Caco-2 (cell line): ENCODE data around the gene LYST. TPM values are rescaled to one million over a fixed set of nuclear protein-coding genes. Genes with fewer than 3 reads are reported as not detected.
"Not testable (repeated sequence)": the region's sequence is repeated elsewhere in the genome, so short reads cannot be mapped to it uniquely, and the experiment has no call there.

ENCODE experiments used
- BruUV-seq: library from RNA; stranded (reverse); fragments of 400-500 nt; replicated peaks from 2 replicates; lab custom pipeline; 2021; lab: Mats Ljungman, UMichigan
- CTCF ChIA-PET: fragments of 300-600 bp; sonication (Branson Sonifier 250); formaldehyde crosslinking; loops from one replicate; lab custom pipeline; 2022; ENCODE audit warnings: antibody characterized with exemption; lab: Charles Lee
- POLR2A ChIA-PET: fragments of 300-600 bp; sonication (Branson Sonifier 250); formaldehyde crosslinking; loops from one replicate; lab custom pipeline; 2022; ENCODE audit warnings: antibody characterized with exemption; lab: Charles Lee
- DNase-seq, 2 experiments: peaks; one replicate each; pipeline versions ENCODE4 v3.0.0 to v3.0.0-alpha.2; 2020 to 2022
- H3K27me3 ChIP-seq: replicated peaks from 2 replicates; pipeline ENCODE4 v1.6.0; 2011; ENCODE audit warnings: low read length; ENCODE audit not compliant: control insufficient read depth, insufficient read depth
- H3K36me3 ChIP-seq: 2 replicates; pipeline ENCODE4 v1.5.1; 2011; ENCODE audit warnings: low read length; ENCODE audit not compliant: control insufficient read depth, insufficient read depth
- H3K4me1 ChIP-seq: fragments of 250-450 bp; sonication (Bioruptor Pico); 2 replicates; pipeline ENCODE4 v1.5.1; 2020; ENCODE audit warnings: mild to moderate bottlenecking
- H3K4me3 ChIP-seq: 2 replicates; pipeline ENCODE4 v1.5.1; 2011; ENCODE audit warnings: low read depth, mild to moderate bottlenecking, control low read depth, low read length
- H3K9me3 ChIP-seq: fragments of 250-450 bp; sonication (Bioruptor Pico); 2 replicates; pipeline ENCODE4 v1.5.1; 2020; ENCODE audit warnings: mild to moderate bottlenecking, moderate library complexity
- H3K27ac Mint-ChIP-seq: one replicate; pipeline ENCODE4 v1.8.0; 2022; ENCODE audit warnings: mixed read lengths; ENCODE audit not compliant: unreplicated experiment
- H3K27me3 Mint-ChIP-seq: one replicate; pipeline ENCODE4 v1.8.0; 2022; ENCODE audit warnings: mixed read lengths; ENCODE audit not compliant: insufficient read depth, unreplicated experiment
- H3K36me3 Mint-ChIP-seq: one replicate; pipeline ENCODE4 v1.8.0; 2022; ENCODE audit warnings: mild to moderate bottlenecking, mixed read lengths; ENCODE audit not compliant: insufficient read depth, unreplicated experiment
- H3K4me1 Mint-ChIP-seq: one replicate; pipeline ENCODE4 v1.8.0; 2022; ENCODE audit warnings: low read depth, mixed read lengths; ENCODE audit not compliant: unreplicated experiment
- H3K4me3 Mint-ChIP-seq: one replicate; pipeline ENCODE4 v1.8.0; 2022; ENCODE audit warnings: mild to moderate bottlenecking, moderate library complexity, mixed read lengths; ENCODE audit not compliant: unreplicated experiment
- H3K9me3 Mint-ChIP-seq: one replicate; pipeline ENCODE4 v1.8.0; 2022; ENCODE audit warnings: mixed read lengths; ENCODE audit not compliant: unreplicated experiment
- intact Hi-C: fragments of 100-400 bp; cut with micrococcal nuclease; formaldehyde crosslinking; loops from one replicate; pipeline ENCODE4 v1.10.0; 2022; ENCODE audit not compliant: unreplicated experiment
- total RNA-seq: library from RNA; stranded (reverse); gene quantifications from 2 replicates; pipeline ENCODE4 v1.2.3, GENCODE V29; 2022
- TF ChIP-seq, protein P1 (sequence below), 2 experiments: fragments of 200-600 bp in 1 of 2; IDR thresholded peaks; 1 replicate in 1 of 2; 2 replicates in 1 of 2; pipeline versions ENCODE4 v1.5.1 to v1.8.0; 2011 to 2022; ENCODE audit warnings: antibody characterized with exemption in 1 of 2, control low read depth in 1 of 2, inconsistent platforms in 1 of 2, low read depth in 1 of 2, low read length in 1 of 2, mild to moderate bottlenecking in 1 of 2, moderate library complexity in 1 of 2; ENCODE audit not compliant: insufficient read depth in 1 of 2, severe bottlenecking in 1 of 2, unreplicated experiment in 1 of 2

The LYST gene
- total RNA-seq, 1 experiment from 2014 or later, result 5.6 TPM

DNA sequence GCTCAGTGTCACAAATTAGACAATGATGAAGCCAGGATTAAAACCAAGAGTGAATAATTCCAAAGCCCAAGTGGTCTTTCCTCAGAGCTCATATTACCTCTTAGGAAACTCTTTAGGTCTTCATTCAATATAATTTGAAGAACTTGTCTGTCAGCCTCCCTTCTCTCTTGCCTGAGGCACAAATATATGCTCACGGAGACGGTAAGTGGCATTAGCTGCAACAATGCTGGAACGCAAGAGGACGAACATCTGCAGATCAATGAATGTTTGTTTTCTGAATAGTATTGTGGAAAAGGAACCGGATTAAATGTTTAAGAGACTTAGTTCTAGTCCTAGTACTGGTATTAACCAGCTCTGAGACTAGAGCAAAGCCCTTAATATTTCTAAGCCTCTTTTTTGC lies 39.7 kb upstream of the LYST start:
- intact Hi-C loops, result no loop called here
- BruUV-seq, result no TSS peak
- H3K36me3 ChIP-seq, result no peaks in the 10 kb centered on the region
- H3K9me3 ChIP-seq, result no peaks in the 10 kb centered on the region
- no peaks in the 10 kb centered on the region for H3K9me3 Mint-ChIP-seq
- H3K36me3 Mint-ChIP-seq, result no peaks in the 10 kb centered on the region
- POLR2A ChIA-PET, result no interaction called here
- H3K4me1 Mint-ChIP-seq, result peaks cover 9% of the 10 kb centered on the region
- H3K4me3 Mint-ChIP-seq, result no peak overlapping the region
- no peak overlapping the region for H3K27ac Mint-ChIP-seq
- no peak overlapping the region for H3K4me3 ChIP-seq
- DNase-seq, result no peak
- CTCF ChIA-PET, result interaction anchor here (0.7 kb wide), 1 partner anchor 29 kb away, joined by 3 read pairs; no protein-coding TSS in a partner anchor
- no peaks in the 10 kb centered on the region for H3K27me3 Mint-ChIP-seq
- H3K27me3 ChIP-seq, result no peaks in the 10 kb centered on the region
- H3K4me1 ChIP-seq, result peaks cover 11% of the 10 kb centered on the region
- TF ChIP-seq, protein P1, sequence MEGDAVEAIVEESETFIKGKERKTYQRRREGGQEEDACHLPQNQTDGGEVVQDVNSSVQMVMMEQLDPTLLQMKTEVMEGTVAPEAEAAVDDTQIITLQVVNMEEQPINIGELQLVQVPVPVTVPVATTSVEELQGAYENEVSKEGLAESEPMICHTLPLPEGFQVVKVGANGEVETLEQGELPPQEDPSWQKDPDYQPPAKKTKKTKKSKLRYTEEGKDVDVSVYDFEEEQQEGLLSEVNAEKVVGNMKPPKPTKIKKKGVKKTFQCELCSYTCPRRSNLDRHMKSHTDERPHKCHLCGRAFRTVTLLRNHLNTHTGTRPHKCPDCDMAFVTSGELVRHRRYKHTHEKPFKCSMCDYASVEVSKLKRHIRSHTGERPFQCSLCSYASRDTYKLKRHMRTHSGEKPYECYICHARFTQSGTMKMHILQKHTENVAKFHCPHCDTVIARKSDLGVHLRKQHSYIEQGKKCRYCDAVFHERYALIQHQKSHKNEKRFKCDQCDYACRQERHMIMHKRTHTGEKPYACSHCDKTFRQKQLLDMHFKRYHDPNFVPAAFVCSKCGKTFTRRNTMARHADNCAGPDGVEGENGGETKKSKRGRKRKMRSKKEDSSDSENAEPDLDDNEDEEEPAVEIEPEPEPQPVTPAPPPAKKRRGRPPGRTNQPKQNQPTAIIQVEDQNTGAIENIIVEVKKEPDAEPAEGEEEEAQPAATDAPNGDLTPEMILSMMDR (IDR thresholded peaks at IDR 0.05; ENCODE audit: insufficient read depth in 1 of 2, low read depth in 1 of 2, low read length in 1 of 2, severe bottlenecking in 1 of 2, unreplicated experiment in 1 of 2), result no peak

DNA sequence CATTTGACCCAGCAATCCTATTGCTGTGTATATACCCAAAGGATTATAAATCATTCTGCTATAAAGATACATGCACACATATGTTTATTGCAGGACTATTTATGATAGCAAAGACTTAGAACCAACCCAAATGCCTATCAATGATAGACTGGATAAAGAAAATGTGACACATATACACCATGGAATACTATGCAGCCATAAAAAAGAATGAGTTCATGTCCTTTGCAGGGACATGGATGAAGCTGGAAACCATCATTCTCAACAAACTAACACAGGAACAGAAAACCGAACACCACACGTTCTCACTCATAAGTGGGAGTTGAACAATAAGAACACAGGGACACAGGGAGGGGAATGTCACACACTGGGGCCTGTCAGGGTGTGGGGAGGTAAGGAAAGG lies 37.1 kb upstream of the LYST start:
- BruUV-seq, DNase-seq, H3K9me3 Mint-ChIP-seq, H3K4me1 Mint-ChIP-seq, H3K36me3 ChIP-seq, H3K4me3 Mint-ChIP-seq, CTCF ChIA-PET, H3K27me3 ChIP-seq, H3K36me3 Mint-ChIP-seq, intact Hi-C loops, H3K9me3 ChIP-seq, H3K4me3 ChIP-seq, H3K27ac Mint-ChIP-seq, H3K27me3 Mint-ChIP-seq, POLR2A ChIA-PET, H3K4me1 ChIP-seq: not testable (repeated sequence)

DNA sequence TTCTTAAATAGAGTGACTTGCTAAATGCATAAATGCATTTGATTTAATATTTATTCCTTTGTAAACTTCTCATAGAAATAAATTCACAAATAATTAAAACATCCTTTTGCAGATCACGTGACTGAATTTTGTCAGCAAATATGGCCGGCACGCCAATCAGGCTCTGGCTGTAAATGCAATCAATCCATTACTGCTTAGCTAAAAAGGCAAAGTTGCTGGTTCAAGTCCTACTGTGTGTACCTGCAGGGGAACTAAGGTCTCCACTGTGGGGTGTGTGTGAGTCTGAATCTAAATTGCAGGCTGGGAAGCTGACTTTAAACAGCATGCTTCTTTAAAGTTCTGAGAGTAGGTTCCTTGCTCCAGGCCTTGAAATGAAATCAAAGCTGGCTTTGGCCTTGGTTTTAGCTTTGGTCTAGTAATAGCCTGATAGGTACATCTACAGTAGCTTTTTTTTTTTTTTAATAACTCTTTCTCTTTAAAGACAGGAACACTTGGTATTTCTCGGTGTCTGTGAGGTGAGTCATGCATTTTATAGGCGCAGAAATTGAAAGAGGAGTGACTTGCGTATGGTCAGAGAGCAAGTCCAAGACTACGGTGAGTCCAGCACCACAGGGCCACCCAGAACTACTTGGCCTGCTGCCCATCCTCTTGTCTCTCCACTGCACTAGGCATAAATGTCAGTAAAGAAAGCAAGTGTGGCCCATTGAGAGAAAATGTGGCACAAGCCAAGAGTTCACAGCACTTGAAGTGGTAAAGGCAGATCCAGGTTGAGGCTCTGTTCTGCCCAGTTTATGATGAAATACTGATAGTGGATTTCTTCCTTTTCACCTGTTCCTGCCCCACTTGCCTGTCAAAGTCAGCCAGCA lies 36.2 kb upstream of the LYST start:
- Mint-ChIP-seq H3K27ac (no peak overlapping the region), H3K4me3 (no peak overlapping the region), H3K4me1 (peaks cover 17% of the 10 kb centered on the region), H3K27me3 (no peaks in the 10 kb centered on the region), H3K36me3 (no peaks in the 10 kb centered on the region), H3K9me3 (peaks cover 8% of the 10 kb centered on the region)
- intact Hi-C loops, result no loop called here
- POLR2A ChIA-PET, result no interaction called here
- TF ChIP-seq, protein P1 (IDR thresholded peaks at IDR 0.05; ENCODE audit: insufficient read depth in 1 of 2, low read depth in 1 of 2, low read length in 1 of 2, severe bottlenecking in 1 of 2, unreplicated experiment in 1 of 2), result no peak
- CTCF ChIA-PET, result interaction anchor here (0.7 kb wide), 1 partner anchor 42 kb away, joined by 4 read pairs; no protein-coding TSS in a partner anchor
- H3K4me3 ChIP-seq, result no peak overlapping the region
- H3K9me3 ChIP-seq, result no peaks in the 10 kb centered on the region
- BruUV-seq, result no TSS peak
- H3K36me3 ChIP-seq, result no peaks in the 10 kb centered on the region
- no peak for DNase-seq
- no peaks in the 10 kb centered on the region for H3K27me3 ChIP-seq
- H3K4me1 ChIP-seq, result peaks cover 5% of the 10 kb centered on the region; the same call in 1 of the 2 replicates
